Tibial nerve (tissue), 4 donors: Measurements from ENCODE around the gene CDHR3.

Experiments
- CTCF ChIP-seq, 5 experiments: fragments of 200-600 bp in 3 of 5; fragments of 450-650 bp in 2 of 5; sonication (generic) in 3 of 5; IDR thresholded peaks; one replicate each; pipeline ENCODE4 v1.5.1; 2016 to 2019; ENCODE audit warnings: antibody characterized with exemption in 5 of 5, mild to moderate bottlenecking in 3 of 5, moderate library complexity in 2 of 5
- EP300 ChIP-seq, 2 donors: sonication (generic); formaldehyde crosslinking; IDR thresholded peaks; one replicate each; pipeline ENCODE4 v1.6.1; 2017; ENCODE audit warnings: antibody characterized with exemption in 2 of 2, mild to moderate bottlenecking in 1 of 2

GRCh38 chr7:106012184-106012583 is 49.1 kb downstream of the CDHR3 start:
- TF ChIP-seq CTCF (IDR thresholded peaks at IDR 0.05): no peak
- TF ChIP-seq EP300 (IDR thresholded peaks at IDR 0.05): no peak
